Jurkat, Clone E6-1 (cell line): ENCODE data around the gene TMEM108. TPM values are rescaled to one million over a fixed set of nuclear protein-coding genes. Genes with fewer than 3 reads are reported as not detected.
"Not testable (repeated sequence)": the region's sequence is repeated elsewhere in the genome, so short reads cannot be mapped to it uniquely, and the experiment has no call there.

Experiments
- DNase-seq: peaks from one replicate; pipeline ENCODE4 v3.0.0-alpha.2; 2011; ENCODE audit warnings: low read depth, low spot score
- H3K4me3 ChIP-seq: 2 replicates; pipeline ENCODE4 v1.5.1; 2011; ENCODE audit warnings: mild to moderate bottlenecking, low read length, control low read depth, moderate library complexity
- polyA plus RNA-seq: library from polyadenylated mRNA; unstranded; fragments of >200 nt; gene quantifications from one replicate; pipeline ENCODE4 v1.2.1, GENCODE V29; 2012; ENCODE audit warnings: missing spikeins; ENCODE audit not compliant: insufficient read length, insufficient read depth

Gene TMEM108
- not detected for polyA plus RNA-seq

GRCh38 chr3:133038089-133038730, at the start of gene TMEM108:
TSS of gene TMEM108 (plus strand) at chr3:133038391.
- no peak within 1 kb of the TSS for H3K4me3 ChIP-seq
- no peak for DNase-seq

GRCh38 chr3:132995971-132996370, 42.2 kb upstream of the TMEM108 start:
- DNase-seq, result no peak
- no peak overlapping the region for H3K4me3 ChIP-seq

GRCh38 chr3:132997404-132998185, 40.6 kb upstream of the TMEM108 start:
- no peak overlapping the region for H3K4me3 ChIP-seq
- DNase-seq, result no peak

GRCh38 chr3:133005032-133005431, 33.2 kb upstream of the TMEM108 start:
- H3K4me3 ChIP-seq, DNase-seq: not testable (repeated sequence)

GRCh38 chr3:133007601-133008000, 30.6 kb upstream of the TMEM108 start:
- no peak for DNase-seq
- no peak overlapping the region for H3K4me3 ChIP-seq

- H3K4me3 ChIP-seq, result no peak overlapping the region
- DNase-seq, result no peak
Measured at GRCh38 chr3:133014325-133014724, 23.9 kb upstream of the TMEM108 start.

- DNase-seq, H3K4me3 ChIP-seq: not testable (repeated sequence)
Measured at GRCh38 chr3:133015573-133015972, 22.6 kb upstream of the TMEM108 start.

- no peak for DNase-seq
Measured at GRCh38 chr3:133016838-133017309, 21.3 kb upstream of the TMEM108 start.

GRCh38 chr3:133018921-133019320, 19.3 kb upstream of the TMEM108 start:
- H3K4me3 ChIP-seq, result no peak overlapping the region
- DNase-seq, result no peak

More at GRCh38 chr3:133016838-133017309, 21.3 kb upstream of the TMEM108 start:
- H3K4me3 ChIP-seq, result no peak overlapping the region

GRCh38 chr3:133021206-133021605, 17.0 kb upstream of the TMEM108 start:
- no peak overlapping the region for H3K4me3 ChIP-seq
- DNase-seq, result no peak

- DNase-seq, result no peak
- H3K4me3 ChIP-seq, result no peak overlapping the region
Measured at GRCh38 chr3:133023362-133023761, 14.8 kb upstream of the TMEM108 start.

GRCh38 chr3:133025546-133025945, 12.6 kb upstream of the TMEM108 start:
- no peak for DNase-seq
- no peak overlapping the region for H3K4me3 ChIP-seq

GRCh38 chr3:133032301-133032700, 5.9 kb upstream of the TMEM108 start:
- no peak overlapping the region for H3K4me3 ChIP-seq
- no peak for DNase-seq

- no peak for DNase-seq
- H3K4me3 ChIP-seq, result no peak overlapping the region
Measured at GRCh38 chr3:133037436-133037835, 755 bp upstream of the TMEM108 start.

GRCh38 chr3:133038731-133039375, 662 bp downstream of the TMEM108 start:
- no peak for DNase-seq
- no peak overlapping the region for H3K4me3 ChIP-seq

GRCh38 chr3:133040696-133041523, 2.7 kb downstream of the TMEM108 start:
- DNase-seq, result peak; percentile 19
- no peak overlapping the region for H3K4me3 ChIP-seq

GRCh38 chr3:133041524-133041829, 3.3 kb downstream of the TMEM108 start:
- no peak for DNase-seq
- H3K4me3 ChIP-seq, result no peak overlapping the region

- H3K4me3 ChIP-seq, result no peak overlapping the region
- DNase-seq, result no peak
Measured at GRCh38 chr3:133042778-133043177, 4.6 kb downstream of the TMEM108 start.

- H3K4me3 ChIP-seq, result no peak overlapping the region
- no peak for DNase-seq
Measured at GRCh38 chr3:133047980-133048379, 9.8 kb downstream of the TMEM108 start.
